NCI-H2107 treated with DMSO at 0.1 percent for 48 hours (cell line): Measurements from ENCODE around the gene KXD1.

Source experiments
- DNase-seq: peaks from one replicate; lab custom pipeline; 2025; ENCODE audit not compliant: unreplicated experiment; lab: John Stamatoyannopoulos, UW

KXD1 gene

GRCh38 chr19:18612051-18612771, 54.5 kb downstream of the KXD1 start:
- DNase-seq = no peak

DNA sequence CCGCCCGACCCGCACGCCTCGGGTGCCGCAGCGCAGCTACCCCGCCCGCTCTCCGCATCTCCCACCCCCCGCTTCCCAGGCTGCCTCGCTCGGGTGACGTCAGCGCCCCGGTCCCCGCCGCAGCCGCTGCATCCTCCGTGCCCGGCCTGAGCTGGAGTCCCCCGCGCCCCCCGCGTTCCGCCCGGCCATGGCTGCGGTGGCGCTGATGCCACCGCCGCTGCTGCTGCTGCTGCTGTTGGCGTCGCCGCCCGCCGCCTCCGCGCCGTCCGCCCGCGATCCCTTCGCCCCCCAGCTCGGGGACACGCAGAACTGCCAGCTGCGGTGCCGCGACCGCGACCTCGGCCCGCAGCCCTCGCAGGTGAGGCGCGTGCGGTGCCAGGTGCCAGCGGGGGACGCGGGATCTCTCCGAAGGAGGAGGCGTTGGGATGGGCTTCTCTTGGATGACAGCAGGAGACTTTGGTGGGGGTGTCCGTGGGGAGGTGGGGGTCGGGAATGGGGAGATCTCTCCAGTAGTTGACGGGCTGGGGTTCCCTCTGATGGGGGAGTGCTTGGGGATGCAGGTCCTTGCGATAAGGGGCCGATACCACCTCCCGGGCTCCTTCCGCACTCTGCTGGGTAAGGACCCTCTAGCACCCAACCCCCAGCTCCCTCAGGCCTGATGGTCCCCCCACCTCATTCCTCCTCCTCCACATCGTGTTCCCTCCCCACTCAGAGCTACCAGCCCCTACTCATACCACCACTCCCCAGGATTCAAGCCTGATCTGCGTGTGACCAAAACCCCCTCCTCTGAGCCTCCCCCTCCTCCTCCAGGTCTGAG, 55.3 kb downstream of the KXD1 start, which contains the start of gene TMEM59L:
TMEM59L (plus strand) TSS at position 99 of the 817 bp plus-strand sequence; CDS start at position 188, 89 bp downstream.
- no peak for DNase-seq

DNA sequence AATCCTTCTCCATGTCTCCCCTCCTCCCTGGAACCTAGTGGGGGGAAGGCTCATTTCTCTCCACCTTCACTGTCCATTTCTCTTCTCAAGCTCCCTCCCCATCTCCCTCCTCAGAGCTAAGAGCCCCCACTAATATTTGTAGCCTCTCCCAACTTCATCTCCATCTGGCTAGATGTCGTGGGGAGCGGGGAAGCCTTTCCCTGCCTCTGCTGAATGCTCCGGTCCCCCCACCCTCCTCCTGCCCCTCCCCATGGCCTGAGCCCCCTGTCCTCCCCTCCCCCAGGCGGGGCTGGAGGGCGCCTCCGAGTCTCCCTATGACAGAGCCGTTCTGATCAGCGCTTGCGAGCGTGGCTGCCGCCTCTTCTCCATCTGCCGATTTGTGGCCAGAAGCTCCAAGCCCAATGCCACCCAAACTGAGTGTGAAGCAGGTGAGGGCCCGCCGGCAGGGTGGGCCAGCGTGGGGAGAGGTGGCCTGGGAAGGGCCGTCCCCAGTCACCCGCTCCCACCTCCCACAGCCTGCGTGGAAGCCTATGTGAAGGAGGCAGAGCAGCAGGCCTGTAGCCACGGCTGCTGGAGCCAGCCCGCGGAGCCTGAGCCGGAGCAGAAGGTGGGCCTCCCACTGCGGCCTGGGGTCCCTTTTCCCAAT, 56.0 kb downstream of the KXD1 start:
- no peak for DNase-seq

DNA sequence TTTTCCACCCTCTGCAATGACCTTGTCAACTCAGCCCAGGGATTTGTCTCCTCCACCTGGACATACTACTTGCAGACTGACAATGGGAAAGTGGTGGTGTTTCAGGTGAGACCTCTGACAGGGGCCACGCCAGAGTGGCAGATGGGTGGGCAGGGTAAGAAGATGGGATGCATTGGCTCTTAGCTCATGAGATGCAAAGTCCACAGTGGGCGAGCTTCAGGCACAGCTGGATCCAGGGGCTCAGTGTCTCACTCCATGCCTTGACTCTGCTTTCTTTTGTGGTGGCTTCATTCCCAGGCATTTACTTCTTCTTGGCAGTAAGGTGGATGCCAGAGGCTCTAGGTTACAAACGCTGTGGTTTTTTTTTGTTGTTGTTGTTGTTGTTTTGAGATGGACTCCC, 58.4 kb downstream of the KXD1 start:
- DNase-seq = no peak

GRCh38 chr19:18617562-18617961, 59.9 kb downstream of the KXD1 start:
- DNase-seq = no peak

DNA sequence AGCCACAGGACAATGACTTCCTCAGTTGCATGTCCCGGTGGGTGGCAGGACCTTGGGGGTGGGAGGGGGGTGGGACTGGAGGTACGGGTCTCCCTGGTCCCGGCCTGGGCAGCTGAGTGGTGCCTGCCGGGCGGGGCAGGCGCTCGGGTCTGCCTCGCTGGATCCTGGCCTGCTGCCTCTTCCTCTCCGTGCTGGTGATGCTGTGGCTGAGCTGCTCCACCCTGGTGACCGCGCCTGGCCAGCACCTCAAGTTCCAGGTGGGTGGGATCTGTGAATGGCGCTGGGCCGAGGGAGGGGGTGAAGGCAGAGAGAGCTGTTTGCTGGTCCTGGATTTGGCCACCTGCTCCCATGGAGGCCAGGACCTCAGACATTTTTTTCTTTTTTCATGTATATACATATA, 60.6 kb downstream of the KXD1 start:
- no peak for DNase-seq
